Spleen (tissue), 7 donors: Measurements from ENCODE around the gene STARD13.

Source experiments
- POLR2AphosphoS5 ChIP-seq, 3 donors: sonication (generic); formaldehyde crosslinking; IDR thresholded peaks; one replicate each; pipeline ENCODE4 v1.5.1; 2017; ENCODE audit warnings: antibody characterized with exemption in 3 of 3
- TF ChIP-seq, protein P1 (sequence below), 11 experiments: fragments of 200-600 bp in 7 of 11; fragments of 450-650 bp in 4 of 11; sonication (generic) in 4 of 11; IDR thresholded peaks in 8 of 11; conservative IDR thresholded peaks in 3 of 11; 1 replicate in 7 of 11; 2 replicates in 4 of 11; pipeline versions ENCODE4 v1.4.0 to v1.8.0; 2016 to 2021; ENCODE audit warnings: antibody characterized with exemption in 11 of 11, inconsistent platforms in 4 of 11, mild to moderate bottlenecking in 1 of 11
- donor health status: DM: no; HTN: no; CAD: no; lungs with moderate emphysema.
- donor health status: DM: no; HTN: no; CAD: no.
- donor health status: DM: no; HTN: no; CAD: no.

GRCh38 chr13:33110386-33110712 is 175.2 kb downstream of the STARD13 start:
- no peak for TF ChIP-seq POLR2AphosphoS5 (IDR thresholded peaks at IDR 0.05)
- TF ChIP-seq, protein P1, sequence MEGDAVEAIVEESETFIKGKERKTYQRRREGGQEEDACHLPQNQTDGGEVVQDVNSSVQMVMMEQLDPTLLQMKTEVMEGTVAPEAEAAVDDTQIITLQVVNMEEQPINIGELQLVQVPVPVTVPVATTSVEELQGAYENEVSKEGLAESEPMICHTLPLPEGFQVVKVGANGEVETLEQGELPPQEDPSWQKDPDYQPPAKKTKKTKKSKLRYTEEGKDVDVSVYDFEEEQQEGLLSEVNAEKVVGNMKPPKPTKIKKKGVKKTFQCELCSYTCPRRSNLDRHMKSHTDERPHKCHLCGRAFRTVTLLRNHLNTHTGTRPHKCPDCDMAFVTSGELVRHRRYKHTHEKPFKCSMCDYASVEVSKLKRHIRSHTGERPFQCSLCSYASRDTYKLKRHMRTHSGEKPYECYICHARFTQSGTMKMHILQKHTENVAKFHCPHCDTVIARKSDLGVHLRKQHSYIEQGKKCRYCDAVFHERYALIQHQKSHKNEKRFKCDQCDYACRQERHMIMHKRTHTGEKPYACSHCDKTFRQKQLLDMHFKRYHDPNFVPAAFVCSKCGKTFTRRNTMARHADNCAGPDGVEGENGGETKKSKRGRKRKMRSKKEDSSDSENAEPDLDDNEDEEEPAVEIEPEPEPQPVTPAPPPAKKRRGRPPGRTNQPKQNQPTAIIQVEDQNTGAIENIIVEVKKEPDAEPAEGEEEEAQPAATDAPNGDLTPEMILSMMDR (IDR thresholded peaks at IDR 0.05 in 8 of 11, conservative IDR thresholded peaks at IDR 0.05 in 3 of 11), result no peak
